Endothelial cell of hepatic sinusoid (primary cell): ENCODE measurements around the gene C1orf185.
"Not testable (repeated sequence)": the region's sequence is repeated elsewhere in the genome, so short reads cannot be mapped to it uniquely, and the experiment has no call there.

Experiments
- in situ Hi-C: cut with HindIII; loops from 2 replicates; pipeline ENCODE4 v1.10.0; 2017; ENCODE audit warnings: low sequenced_read_pairs

C1orf185 gene

GRCh38 chr1:51133045-51133444 lies 31.0 kb downstream of the C1orf185 start:
- in situ Hi-C loops, result no loop called here

GRCh38 chr1:51137696-51138095 lies 35.7 kb downstream of the C1orf185 start:
- in situ Hi-C loops, result not testable (repeated sequence)

- in situ Hi-C loops, result no loop called here
Measured at GRCh38 chr1:51139474-51139873, 37.4 kb downstream of the C1orf185 start.

GRCh38 chr1:51147394-51147793 lies 45.4 kb downstream of the C1orf185 start:
- in situ Hi-C loops, result no loop called here

- in situ Hi-C loops, result no loop called here
Measured at GRCh38 chr1:51154776-51155175, 52.7 kb downstream of the C1orf185 start.

GRCh38 chr1:51156752-51157151 lies 54.7 kb downstream of the C1orf185 start:
- in situ Hi-C loops, result no loop called here

GRCh38 chr1:51157395-51157794 lies 55.4 kb downstream of the C1orf185 start:
- in situ Hi-C loops, result no loop called here

GRCh38 chr1:51158263-51158662 lies 56.2 kb downstream of the C1orf185 start:
- in situ Hi-C loops, result no loop called here

- in situ Hi-C loops, result not testable (repeated sequence)
Measured at GRCh38 chr1:51162560-51162959, 60.5 kb downstream of the C1orf185 start.

GRCh38 chr1:51165540-51165939 lies 63.5 kb downstream of the C1orf185 start:
- in situ Hi-C loops, result no loop called here

- in situ Hi-C loops, result no loop called here
Measured at GRCh38 chr1:51168266-51168845, 66.3 kb downstream of the C1orf185 start.

GRCh38 chr1:51168936-51169335 lies 66.9 kb downstream of the C1orf185 start:
- in situ Hi-C loops, result no loop called here

GRCh38 chr1:51170342-51170741 lies 68.3 kb downstream of the C1orf185 start:
- in situ Hi-C loops, result no loop called here

- in situ Hi-C loops, result no loop called here
Measured at GRCh38 chr1:51172811-51173210, 70.8 kb downstream of the C1orf185 start.

GRCh38 chr1:51175278-51175677 lies 73.2 kb downstream of the C1orf185 start:
- in situ Hi-C loops, result no loop called here

- in situ Hi-C loops, result not testable (repeated sequence)
Measured at GRCh38 chr1:51177988-51178387, 76.0 kb downstream of the C1orf185 start.

GRCh38 chr1:51188230-51188629 lies 86.2 kb downstream of the C1orf185 start:
- in situ Hi-C loops, result no loop called here

- in situ Hi-C loops, result no loop called here
Measured at GRCh38 chr1:51189421-51190073, 87.5 kb downstream of the C1orf185 start.

- in situ Hi-C loops, result no loop called here
Measured at GRCh38 chr1:51190961-51191360, 88.9 kb downstream of the C1orf185 start.

- in situ Hi-C loops, result no loop called here
Measured at GRCh38 chr1:51192213-51192843, 90.3 kb downstream of the C1orf185 start.

GRCh38 chr1:51193564-51193963 lies 91.5 kb downstream of the C1orf185 start:
- in situ Hi-C loops, result no loop called here
